GM18858 (cell line): ENCODE measurements around the gene ALDH3B2.
A peak's percentile ranks its signal among the peaks of the same experiment; 100 is the strongest.
"Not testable (repeated sequence)": the region's sequence is repeated elsewhere in the genome, so short reads cannot be mapped to it uniquely, and the experiment has no call there.

Experiments
- ATAC-seq: cut with Tn5 transposase; IDR thresholded peaks from one replicate; pipeline ENCODE4 v1.9.1; 2021; ENCODE audit not compliant: unreplicated experiment

Gene ALDH3B2

DNA sequence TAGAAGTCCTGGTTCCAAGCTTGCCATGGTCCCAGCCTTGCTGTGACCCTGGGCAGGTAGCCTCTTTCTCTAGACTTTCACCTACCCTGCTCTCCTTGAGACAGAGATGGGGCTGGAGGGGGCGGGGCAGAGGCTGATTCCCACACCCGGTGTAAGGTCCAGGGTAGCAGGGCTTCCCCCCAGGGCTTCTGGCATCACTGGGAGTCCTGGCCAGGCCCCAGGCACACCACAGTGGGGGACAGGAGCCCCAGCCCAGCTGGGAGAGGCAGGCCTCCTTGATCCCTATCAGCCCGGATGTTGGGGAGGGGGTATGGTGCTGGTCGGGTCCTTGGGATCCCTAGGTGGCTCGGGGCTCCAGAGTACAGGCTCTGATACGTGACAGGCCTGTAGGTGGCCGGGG lies 43.0 kb downstream of the ALDH3B2 start:
- ATAC-seq = no peak

DNA sequence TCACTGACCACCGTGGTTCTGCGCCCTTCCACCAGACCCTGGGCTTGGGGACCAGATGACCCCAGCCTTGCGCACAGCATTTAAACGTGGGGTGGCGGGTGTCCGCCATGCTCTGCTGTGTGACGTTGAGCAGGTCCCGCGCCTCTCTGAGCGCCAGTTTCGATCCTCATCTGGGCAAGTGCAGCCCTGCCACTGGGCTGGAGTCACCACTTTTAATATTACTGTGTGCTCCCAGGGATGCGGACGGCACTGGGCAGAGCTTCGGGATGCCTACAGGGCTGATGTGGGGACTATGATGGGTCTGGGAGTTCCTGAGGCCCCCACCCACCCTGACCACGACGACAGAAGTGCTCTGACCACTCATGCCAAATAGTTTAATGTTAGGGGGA lies 43.5 kb downstream of the ALDH3B2 start:
- ATAC-seq = no peak

DNA sequence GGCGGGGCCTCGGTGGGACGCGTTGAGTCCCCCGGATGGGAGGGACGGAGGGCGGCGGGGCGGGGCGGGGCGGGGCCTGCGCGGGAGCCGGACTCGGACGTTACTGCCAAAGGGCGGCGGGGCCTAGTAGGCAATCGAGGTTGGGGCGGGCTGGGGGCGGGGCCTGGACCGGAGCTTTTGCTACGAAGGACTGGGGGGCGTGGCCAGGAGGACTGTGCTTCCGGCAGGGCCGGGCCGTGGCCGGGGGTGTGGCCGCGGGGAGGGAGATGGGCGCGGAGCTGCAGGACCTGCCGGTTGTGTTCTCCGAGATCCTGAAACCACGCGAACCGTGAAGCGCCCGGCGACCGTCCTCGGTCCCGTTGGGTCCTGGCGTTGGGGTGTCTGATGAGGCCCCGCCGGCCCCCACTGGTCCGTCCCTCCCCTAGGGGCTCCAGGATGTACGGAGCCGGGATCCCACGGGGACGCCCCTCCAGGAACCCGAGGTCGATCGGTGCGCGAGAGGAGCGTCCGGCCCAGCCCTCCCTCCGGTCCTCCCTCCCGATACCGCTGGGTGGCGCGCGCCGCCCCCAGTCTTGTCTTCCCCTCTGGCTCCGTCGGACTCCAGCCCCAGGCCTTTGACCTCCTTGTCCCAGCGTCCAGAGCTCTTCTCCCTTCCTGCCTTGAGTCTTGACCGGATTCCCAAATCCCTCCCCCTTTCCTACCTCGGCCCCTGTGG lies 44.0 kb downstream of the ALDH3B2 start:
- ATAC-seq = peak; percentile 29

DNA sequence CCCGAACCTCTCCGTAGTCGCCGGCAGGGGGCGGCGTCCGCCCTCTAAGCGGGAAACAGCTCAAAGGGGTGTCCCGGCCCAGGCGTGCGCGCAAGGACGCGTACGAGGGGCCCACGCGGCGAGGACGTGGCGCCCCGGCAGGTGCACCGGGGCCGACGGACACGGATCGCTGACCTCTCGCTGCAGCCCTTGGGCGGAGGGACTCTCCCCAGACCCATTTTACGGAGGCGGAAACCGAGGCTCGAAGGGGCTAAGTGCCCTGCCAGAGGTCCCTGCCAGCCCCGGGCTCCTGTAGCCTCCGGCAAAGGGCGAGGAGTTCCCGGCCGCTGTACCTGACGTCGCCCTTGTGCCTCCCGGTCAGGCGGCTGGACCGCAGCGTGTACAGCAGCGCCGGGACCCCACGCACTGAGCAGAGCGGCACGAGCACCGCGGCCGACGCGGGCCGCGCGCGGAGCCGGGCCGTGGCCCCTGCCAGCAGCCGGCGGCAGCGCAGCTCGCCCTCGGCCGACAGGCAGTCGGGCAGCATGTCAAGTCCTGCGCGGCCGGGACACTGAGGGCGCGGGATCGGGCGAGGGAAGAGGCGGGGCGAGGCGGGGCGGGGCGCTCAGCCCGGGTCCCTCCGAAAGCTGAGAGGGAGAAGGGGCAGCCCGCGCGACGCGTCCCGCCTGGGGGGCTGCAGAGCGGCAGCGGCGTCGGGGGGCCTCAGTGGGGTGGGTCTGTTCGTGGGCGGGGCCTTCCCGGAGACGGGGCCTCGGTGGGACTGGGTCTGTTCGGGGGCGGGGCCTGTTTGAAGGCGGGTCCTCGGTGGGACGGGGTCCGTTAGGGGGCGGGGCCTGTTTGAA lies 44.8 kb downstream of the ALDH3B2 start, which contains the start of gene NUDT8:
NUDT8 (minus strand) TSS at position 552 of the 842 bp plus-strand sequence; CDS start at position 526, 26 bp downstream.
- peak; percentile 38 for ATAC-seq

DNA sequence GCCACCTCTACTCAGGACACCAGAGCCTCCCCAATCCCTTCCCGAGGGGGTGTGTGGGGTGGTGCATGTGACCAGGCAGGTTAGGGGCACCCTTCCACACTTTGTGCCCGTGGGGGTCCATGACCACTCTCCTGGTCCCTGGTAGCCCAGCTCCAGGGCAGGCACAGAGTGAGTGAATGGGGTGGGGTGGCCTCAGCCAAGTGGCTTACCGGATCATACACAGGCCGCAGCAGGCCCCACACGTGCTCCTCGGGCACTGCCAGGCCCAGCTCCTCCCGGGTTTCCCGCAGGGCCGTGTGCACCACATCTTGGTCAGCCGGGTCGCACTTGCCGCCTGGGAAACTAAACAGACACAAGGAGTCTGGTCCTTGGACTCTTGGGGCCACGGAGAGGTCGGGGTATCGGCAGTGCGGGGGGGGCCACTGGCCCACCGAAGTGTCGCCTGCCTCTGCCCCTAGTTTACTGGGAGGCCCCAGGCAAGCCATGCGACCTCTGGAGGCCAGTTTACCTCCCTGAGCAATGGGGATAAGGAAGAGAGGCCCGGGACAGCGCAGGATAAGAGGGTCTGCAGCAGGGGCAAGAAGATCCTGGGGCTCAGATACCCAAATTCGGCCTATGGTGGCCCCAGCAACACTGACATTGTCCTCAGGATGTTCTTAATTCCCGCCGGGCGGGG lies 45.6 kb downstream of the ALDH3B2 start:
- no peak for ATAC-seq

DNA sequence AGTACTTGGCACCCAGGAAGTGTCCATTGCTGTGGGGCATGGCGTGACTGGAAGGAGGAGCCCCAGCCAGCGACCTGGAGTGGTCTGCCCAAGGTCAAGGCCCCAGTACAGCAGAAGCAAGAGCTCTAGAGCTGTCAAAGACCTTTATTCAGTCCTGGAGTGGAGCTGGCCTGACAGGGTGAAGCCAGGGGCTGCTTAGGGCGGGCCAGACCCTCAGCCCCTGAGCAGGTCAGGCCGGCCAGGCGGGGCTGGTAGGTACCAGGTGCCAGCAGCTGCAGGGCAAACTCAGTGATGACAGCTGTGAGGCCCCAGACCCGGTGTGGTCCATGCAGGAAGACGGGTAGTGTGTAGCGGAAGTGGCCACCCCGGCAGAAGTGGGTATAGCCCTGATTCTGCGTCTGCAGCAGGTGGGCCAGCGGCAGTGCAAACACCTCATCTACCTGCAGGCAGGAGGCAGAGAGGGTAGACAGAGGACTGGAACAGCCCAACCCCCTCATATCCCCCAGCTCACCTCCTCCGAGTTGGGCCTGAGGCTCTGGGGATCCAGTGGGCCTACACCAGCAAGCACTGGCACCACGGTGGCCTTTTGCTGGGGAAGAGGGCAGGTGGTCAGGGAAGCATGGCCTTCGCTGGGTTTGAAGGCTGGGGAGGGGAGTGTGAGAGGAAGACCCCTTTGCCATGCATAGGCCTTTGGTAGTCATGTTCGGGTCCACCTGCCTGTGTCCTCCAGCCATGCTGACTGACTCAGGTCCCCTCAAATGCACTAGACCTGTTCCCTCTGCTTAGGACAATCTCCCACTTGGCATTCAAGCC lies 46.4 kb downstream of the ALDH3B2 start:
- no peak for ATAC-seq

DNA sequence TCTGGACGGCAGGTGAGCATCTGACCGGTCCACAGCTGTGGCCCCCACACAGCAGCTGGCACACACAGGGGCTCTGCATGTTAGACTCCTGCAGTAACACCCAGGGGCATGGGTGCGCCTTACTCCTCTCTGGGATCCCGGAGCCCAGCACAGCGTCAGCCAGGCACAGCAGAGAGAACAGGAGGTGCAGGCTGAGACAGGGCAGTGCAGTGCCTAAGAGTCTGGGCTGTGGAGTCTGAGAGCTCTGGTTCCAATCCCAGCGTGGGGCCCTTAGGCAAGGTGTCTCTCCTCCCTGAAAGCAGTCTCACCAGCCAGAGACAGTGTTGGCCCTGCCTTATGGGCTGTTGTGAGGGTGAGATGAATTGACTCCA lies 47.0 kb downstream of the ALDH3B2 start:
- ATAC-seq = no peak

DNA sequence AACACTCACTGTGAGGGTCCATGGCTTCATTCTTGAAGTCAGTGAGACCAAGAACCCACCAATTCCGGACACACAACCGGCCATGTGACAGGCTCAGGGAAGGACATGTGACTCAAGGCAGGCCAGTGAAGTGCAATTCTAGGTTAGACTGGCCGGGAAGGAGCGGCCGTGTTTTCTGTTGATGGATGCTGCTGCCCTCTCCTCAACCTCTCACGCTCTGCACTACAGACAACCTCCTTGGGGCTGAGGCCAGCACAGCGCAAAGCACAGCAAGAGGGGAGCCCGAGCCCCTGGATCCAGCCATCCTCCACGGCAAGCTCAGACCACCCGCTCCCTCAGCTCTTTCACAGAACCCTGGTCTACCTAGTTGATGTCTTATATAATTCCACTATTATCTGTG lies 47.5 kb downstream of the ALDH3B2 start:
- ATAC-seq = no peak

DNA sequence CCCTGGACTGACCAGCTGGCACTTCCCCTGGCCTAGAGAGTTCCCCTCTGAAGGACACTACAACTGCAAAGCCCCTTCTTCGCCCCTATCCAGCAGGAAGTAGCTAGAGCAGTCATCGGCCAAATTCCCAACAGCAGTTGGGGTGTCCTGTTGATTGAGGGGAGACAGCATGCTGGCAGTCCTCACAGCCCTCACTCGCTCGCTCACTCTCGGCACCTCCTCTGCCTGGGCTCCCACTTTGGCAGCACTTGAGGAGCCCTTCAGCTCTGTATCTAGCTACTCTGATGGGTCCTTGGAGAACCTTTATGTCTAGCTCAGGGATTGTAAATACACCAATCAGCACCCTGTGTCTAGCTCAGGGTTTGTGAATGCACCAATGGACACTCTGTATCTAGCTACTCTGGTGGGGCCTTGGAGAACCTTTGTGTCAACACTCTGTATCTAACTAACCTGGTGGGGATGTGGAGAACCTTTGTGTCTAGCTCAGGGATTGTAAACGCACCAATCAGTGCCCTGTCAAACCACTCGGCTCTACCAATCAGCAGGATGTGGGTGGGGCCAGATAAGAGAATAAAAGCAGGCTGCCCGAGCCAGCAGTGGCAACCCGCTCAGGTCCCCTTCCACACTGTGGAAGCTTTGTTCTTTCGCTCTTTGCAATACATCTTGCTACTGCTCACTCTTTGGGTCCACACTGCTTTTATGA lies 48.1 kb downstream of the ALDH3B2 start:
- ATAC-seq = not testable (repeated sequence)

DNA sequence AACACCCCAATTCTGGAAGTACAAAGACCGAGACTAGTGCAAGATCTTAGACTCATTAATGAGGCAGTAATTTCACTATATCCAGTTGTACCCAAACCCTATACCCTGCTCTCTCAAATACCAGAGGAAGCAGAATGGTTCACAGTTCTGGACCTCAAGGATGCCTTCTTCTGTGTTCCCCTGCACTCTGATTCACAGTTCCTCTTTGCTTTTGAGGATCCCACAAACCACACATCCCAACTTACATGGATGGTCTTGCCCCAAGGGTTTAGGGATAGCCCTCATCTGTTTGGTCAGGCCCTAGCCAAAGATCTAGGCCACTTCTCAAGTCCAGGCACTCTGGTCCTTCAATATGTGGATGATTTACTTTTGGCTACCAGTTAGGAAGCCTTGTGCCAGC lies 50.6 kb downstream of the ALDH3B2 start:
- not testable (repeated sequence) for ATAC-seq

DNA sequence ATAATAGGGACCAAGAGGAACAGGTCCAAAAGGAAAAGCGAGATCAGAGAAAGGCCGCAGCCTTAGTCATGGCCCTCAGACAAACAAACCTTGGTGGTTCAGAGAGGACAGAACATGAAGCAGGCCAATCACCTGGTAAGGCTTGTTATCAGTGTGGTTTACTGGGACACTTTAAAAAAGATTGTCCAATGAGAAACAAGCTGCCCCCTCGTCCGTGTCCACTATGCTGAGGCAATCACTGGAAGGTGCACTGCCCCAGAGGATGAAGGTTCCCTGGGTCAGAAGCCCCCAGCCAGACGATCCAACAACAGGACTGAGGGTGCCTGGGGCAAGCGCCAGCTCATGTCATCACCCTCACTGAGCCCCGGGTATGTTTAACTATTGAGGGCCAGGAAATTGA lies 51.5 kb downstream of the ALDH3B2 start:
- ATAC-seq = not testable (repeated sequence)

DNA sequence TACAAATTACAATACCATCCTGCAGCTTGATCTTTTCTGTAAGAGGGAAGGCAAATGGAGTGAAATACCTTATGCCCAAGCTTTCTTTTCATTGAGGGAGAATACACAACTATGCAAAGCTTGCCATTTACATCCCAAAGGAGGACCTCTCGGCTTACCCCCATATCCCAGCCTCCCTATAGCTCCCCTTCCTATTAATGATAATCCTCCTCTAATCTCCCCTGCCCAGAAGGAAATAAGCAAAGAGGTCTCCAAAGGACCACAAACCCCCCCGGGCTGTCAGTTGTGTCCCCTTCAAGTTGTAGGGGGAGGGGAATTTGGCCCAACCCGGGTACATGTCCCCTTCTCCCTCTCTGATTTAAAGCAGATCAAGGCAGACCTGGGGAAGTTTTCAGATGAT lies 52.5 kb downstream of the ALDH3B2 start:
- ATAC-seq = not testable (repeated sequence)

DNA sequence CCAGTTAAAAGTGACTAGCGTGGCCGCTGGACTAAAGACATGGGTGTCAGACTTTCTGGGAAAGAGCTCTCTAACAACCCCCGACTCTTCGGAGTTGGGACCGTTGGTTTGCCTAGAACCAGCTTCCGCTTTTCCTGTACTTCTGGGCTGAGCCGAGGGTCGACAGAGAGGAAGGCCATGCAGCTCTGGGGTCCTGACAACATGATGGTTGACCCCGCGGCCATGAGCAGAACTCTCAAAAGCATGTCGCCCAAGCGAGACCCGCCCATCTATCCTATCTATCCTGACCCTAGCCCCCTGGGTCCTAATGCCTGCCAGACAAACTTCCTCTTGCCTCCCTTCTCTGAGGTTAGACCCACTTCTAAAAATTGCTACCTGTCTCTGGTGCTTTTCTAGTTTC lies 53.8 kb downstream of the ALDH3B2 start:
- not testable (repeated sequence) for ATAC-seq

DNA sequence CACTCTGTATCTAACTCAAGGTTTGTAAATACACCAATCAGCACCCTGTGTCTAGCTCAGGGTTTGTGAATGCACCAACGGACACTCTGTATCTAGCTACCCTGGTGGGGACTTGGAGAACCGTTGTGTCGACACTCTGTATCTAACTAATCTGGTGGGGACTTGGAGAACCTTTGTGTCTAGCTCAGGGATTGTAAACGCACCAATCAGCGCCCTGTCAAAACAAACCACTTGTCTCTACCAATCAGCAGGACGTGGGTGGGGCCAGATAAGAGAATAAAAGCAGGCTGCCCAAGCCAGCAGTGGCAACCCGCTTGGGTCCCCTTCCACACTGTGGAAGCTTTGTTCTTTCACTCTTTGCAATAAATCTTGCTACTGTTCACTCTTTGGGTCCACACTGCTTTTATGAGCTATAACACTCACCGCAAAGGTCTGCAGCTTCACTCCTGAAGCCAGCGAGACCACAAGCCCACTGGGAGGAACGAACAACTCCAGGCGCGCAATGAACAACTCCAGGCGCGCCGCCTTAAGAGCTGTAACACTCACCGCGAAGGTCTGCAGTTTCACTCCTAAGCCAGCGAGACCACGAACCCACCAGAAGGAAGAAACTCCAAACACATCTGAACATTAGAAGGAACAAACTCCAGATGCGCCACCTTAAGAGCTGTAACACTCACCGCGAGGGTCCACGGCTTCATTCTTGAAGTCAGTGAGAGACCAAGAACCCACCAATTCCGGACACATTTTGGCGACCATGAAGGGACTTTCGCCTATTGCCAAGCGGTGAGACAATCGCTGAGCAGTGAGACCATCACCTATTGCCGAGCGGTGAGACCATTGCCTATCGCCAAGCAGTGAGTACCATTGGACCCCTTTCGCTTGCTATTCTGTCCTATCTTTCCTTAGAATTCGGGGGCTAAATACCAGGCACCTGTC lies 54.5 kb downstream of the ALDH3B2 start:
- ATAC-seq = not testable (repeated sequence)

DNA sequence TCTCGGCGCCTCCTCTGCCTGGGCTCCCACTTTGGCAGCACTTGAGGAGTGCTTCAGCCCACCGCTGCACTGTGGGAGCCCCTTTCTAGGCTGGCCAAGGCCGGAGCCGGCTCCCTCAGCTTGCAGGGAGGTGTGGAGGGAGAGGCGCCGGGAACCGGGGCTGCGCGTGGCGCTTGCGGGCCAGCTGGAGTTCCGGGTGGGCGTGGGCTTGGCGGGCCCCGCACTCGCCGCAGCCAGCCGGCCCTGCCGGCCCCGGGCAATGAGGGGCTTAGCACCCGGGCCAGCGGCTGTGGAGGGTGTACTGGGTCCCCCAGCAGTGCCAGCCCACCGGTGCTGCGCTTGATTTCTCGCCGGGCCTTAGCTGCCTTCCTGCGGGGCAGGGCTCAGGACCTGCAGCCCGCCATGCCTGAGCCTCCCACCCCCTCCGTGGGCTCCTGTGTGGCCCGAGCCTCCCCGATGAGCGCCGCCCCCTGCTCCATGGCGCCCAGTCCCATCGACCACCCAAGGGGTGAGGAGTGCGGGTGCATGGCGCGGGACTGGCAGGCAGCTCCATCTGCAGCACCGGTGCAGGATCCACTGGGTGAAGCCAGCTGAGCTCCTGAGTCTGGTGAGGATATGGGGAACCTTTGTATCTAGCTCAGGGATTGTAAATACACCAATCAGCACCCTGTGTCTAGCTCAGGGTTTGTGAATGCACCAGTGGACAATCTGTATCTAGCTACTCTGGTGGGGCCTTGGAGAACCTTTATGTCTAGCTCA lies 55.3 kb downstream of the ALDH3B2 start:
- ATAC-seq = not testable (repeated sequence)

DNA sequence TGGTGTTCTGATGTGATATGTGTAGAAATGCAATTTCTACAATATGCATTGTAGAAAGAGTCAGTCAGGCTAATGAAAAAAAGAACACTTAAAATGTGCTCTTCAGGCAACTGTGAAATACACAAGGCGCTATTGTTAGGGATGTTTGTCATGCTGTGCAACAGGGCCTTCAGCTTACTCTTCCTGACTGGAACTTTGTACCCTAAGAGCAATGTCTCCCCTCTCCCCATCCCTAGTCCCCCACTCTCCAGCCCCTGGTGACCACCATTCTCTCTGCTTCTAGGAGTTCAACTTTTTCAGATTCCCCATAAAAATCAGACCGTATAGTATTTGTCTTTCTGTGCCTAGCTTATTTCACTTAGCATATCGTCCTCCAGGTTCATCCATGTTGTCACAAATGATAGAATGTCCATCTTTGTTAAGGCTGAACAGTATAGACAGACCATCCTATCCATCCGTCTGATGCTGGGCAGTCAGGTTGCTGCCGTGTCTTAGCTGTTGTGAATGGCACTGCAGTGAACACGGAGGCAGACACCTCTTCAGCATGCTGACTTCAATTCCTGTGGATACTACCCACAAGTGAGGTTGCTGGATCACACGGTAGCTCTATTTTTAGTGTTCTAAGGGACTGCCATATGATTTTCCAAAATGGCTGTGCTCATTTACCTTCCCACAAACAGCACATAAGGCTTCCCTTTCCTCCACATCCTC lies 57.0 kb downstream of the ALDH3B2 start:
- ATAC-seq = no peak

DNA sequence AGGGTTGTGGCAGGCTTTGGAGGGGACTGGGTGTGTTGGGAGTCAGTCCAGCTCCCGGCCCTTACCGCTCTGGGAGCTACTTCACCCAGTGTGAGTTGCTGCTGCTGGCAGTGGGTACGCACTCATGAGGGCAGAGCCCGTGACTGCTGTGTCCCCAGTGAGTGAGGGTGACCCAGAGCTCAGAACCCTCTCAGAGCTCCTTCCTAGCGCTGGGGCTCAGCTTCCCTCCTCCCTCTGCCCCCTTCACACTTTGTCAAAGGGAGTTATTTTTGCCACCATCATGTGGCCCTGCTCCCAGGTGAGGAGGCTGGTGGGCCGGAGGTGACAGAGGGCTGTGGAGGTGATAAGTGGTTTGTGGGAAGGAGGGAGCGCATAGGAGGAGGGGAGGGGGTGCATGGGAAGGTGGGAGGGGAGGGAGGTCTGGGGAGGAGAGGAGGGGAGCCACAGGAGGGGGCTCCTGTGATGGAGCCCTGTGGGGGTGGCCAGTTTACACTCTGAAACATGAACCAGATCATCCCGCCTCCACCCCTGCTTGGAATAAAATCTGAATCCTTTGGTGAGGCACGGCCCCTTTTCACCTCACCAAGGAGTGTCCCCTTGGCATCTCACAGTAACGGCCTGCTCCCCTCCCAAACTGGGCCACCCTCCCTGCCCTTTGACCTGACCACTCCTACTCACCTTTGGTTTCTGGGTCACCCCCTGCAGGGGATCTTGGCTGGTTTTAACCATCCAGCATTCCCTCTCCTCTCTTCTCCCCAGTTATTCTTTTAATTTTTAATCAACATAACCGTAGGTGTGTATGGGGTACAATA lies 57.8 kb downstream of the ALDH3B2 start:
- ATAC-seq = no peak
